ENCODE results near the gene VWCE.

DNA sequence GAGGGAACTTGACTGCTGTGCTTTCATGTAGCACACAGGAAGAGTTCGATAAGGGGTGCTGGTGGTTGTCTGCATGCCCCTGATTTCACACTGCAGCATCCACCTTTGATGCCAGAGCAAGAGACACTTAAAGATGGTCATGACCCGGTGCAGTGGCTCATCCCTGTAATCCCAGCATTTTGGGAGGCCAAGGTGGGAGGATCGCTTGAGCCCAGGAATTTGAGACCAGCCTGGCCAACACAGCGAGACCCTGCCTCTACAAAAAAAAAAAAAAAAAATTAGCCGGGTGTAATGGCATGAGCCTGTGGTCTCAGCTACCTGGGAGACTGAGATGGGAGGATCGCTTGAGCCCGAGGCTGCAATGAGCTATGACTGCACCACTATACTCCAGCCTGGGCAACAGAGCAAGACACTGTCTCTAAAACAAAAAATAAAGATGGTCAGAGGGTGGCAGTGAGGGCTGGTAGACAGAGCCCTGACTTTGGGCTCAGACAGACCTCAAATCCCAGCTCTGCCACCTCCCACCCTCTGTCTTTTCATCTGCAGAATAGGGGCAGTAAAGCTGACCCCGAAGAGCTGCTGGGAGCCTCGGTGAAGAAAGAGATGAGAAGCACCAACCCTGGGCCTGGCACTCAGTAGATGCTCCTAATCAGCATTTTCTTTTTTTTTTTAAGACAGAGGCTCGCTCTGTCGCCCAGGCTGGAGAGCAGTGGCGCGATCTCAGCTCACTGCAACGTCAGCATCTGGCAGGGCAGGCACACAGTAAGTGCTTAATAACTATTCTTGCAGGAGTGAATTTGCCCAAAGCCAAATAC, 17.7 kb downstream of the VWCE start:
- TF ChIP-seq, protein P1, sequence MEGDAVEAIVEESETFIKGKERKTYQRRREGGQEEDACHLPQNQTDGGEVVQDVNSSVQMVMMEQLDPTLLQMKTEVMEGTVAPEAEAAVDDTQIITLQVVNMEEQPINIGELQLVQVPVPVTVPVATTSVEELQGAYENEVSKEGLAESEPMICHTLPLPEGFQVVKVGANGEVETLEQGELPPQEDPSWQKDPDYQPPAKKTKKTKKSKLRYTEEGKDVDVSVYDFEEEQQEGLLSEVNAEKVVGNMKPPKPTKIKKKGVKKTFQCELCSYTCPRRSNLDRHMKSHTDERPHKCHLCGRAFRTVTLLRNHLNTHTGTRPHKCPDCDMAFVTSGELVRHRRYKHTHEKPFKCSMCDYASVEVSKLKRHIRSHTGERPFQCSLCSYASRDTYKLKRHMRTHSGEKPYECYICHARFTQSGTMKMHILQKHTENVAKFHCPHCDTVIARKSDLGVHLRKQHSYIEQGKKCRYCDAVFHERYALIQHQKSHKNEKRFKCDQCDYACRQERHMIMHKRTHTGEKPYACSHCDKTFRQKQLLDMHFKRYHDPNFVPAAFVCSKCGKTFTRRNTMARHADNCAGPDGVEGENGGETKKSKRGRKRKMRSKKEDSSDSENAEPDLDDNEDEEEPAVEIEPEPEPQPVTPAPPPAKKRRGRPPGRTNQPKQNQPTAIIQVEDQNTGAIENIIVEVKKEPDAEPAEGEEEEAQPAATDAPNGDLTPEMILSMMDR (IDR thresholded peaks at IDR 0.05; ENCODE audit: low read depth, low read length, poor library complexity, severe bottlenecking): no peak
- TF ChIP-seq EZH2phosphoT487 (IDR thresholded peaks at IDR 0.05; ENCODE audit: borderline replicate concordance, low read length): no peak
